HG02970 (cell line): ENCODE data around the gene RNF169.
A peak's percentile ranks its signal among the peaks of the same experiment; 100 is the strongest.

Experiments used
- ATAC-seq: cut with Tn5 transposase; IDR thresholded peaks from one replicate; pipeline ENCODE4 v1.9.1; 2021; ENCODE audit warnings: mild to moderate bottlenecking, moderate library complexity, moderate number of reproducible peaks; ENCODE audit not compliant: unreplicated experiment, low FRiP score

The RNF169 gene, protein sequence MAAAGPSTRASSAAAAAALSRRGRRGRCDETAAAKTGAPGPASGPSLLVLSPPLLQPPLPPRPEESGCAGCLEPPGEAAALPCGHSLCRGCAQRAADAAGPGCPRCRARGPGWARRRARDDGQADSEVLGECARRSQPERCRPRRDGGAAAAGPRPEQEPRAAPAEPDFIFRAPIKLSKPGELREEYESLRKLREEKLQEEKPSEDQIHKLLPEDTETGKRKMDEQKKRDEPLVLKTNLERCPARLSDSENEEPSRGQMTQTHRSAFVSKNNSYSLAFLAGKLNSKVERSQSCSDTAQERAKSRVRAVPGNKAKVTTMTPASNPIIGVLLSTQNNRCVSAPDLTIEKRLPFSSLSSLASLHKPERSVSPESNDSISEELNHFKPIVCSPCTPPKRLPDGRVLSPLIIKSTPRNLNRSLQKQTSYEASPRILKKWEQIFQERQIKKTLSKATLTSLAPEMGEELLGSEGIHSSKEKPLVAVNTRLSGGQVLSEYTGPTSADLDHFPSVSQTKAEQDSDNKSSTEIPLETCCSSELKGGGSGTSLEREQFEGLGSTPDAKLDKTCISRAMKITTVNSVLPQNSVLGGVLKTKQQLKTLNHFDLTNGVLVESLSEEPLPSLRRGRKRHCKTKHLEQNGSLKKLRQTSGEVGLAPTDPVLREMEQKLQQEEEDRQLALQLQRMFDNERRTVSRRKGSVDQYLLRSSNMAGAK

GRCh38 chr11:74748211-74749126 lies at the start of gene RNF169:
RNF169 (plus strand) TSS chr11:74748849; CDS start chr11:74748881, 32 bp downstream.
- ATAC-seq, result peak; percentile 92

DNA sequence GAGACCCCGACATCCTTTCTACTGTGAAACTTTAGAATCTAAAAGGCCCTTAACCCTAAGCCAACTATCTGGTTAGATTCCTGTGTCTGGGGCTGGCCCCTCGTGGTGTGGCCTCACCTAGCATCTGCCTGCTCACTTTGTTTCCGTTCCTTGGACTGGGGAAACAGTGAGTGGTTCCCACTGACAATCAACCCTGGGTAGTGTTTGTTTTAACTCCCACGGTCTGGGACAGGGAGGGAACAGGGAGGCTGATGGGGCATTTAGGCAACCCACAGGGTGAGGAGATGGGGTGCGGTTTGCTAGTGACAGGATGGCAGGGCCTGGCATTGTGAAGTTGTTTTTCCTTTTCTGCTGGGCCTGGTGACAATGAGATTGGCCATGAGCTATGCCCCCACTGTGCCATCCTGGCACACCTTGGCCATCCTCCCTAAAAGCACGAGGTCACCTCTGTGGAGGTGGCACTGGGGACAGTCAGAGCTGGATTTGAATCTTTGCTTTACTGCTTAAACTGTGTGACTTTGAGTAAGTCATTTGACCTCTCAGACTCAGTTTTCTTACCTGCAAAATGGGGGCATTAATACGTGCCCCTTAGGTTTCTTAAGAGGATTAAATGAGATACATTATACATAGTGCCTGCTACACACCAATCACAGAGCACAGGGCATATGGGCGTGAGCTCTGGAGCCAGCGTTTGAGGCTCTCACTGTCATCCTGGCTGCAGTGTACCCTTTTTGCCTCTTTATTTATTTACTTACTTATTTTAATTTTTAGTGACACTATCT lies 48.8 kb upstream of the RNF169 start:
- no peak for ATAC-seq

DNA sequence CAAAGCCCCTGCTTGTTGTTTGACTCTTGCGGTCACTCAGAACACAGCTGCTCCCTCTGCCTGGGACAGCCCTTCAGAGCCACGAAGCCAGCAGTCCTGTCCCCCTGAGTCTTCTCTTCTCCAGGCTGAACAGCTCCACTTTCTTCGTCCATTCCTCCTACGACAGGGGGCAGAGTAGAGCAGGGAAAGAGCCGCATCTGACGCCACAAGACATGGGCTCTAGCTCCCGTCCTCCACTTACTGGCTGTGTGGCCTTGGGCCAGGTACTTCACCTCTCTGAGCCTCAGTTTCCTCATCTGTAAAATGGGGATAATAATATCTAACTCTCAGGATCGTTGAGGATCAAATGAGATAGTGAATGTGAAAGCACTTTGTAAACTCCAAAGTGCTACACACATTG lies 47.3 kb upstream of the RNF169 start:
- no peak for ATAC-seq

DNA sequence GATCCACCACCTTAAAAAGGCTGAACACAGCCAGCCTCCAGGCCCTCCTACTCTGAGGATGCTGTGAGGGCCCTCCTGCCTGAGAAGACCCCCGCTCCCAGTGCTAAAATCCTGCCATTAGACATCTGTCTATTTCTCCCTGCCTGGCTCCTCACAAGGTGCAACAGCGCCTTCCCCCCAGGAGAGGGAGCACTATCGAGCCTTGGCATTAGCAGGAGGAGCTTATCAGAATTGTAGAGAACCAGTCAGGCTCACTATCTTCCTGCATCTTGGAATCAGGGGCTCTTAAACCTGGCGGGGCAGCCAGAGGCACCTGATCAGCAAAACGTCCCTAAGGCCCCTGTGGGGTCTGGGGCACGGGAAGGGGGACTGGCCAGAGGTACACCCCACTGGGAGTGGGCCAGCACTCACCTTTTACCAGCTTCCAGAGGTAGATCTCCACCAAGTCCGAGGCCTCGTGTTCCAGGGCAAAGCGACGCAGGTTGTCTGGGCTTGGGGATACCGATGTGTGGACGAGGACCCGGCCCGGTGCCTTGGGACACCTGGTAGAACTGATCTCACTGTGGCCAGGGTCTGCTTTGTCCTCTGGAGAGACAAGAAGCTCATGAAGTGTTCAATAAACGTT lies 46.2 kb upstream of the RNF169 start:
- no peak for ATAC-seq

- ATAC-seq, result no peak
Observed at GRCh38 chr11:74703211-74703610, 45.4 kb upstream of the RNF169 start.

GRCh38 chr11:74707182-74707581 lies 41.5 kb upstream of the RNF169 start:
- no peak for ATAC-seq

GRCh38 chr11:74707602-74708510 lies 40.8 kb upstream of the RNF169 start:
- no peak for ATAC-seq

GRCh38 chr11:74709175-74709574 lies 39.5 kb upstream of the RNF169 start:
- no peak for ATAC-seq

DNA sequence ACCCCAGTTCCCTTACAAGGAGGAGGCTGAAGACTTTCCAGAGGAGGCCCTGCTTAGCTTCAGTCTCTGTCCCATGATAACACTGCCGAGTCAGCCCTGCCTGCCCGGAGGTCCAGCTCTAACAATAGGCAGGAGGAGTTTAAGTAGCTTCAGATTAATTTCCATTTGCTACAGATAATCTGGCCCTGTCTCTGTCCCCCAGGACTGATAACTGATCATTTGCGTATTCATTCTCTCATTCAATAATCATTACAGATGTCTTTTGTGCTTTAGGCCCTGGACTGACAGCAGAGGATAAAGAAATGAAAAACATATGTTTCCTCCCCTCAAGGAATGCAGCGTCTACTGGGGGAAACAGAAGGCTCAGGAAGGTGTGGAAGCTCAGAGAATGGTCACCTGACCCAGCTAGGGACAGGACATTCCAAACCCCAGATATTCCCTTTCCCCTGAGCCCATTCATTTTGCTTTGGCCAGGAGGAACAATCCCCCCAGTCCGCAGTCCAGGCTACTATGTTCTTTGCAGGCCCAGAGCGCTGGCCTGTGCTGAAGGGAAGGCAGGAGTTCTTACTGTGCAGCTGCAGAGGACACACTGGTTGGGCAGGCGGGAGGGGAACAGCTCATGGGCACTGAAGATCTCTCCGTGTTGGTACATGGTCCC lies 38.2 kb upstream of the RNF169 start:
- no peak for ATAC-seq

- ATAC-seq, result no peak
Observed at GRCh38 chr11:74713686-74714085, 35.0 kb upstream of the RNF169 start.

DNA sequence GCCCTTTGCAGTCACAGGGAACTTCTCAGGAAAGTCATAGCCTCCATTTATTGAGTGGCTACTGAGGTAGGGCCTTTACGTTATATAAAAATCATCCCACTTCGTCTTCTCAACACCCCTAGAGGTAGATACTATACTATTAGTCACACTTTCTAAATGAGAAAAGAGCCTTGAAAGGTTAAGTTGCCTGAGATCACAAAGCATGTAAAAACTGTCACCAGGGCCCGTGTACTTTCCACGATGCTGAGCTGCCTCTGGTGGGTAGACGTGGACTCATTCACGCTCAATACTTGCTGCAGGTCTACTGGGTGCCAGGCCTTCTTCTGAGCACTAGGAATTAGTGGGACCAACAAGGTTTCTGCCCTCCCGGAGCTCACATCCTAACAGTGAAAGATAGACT lies 33.7 kb upstream of the RNF169 start:
- ATAC-seq, result no peak

GRCh38 chr11:74717221-74717969 lies 31.3 kb upstream of the RNF169 start:
- no peak for ATAC-seq

- ATAC-seq, result no peak
Observed at GRCh38 chr11:74719011-74719410, 29.6 kb upstream of the RNF169 start.

DNA sequence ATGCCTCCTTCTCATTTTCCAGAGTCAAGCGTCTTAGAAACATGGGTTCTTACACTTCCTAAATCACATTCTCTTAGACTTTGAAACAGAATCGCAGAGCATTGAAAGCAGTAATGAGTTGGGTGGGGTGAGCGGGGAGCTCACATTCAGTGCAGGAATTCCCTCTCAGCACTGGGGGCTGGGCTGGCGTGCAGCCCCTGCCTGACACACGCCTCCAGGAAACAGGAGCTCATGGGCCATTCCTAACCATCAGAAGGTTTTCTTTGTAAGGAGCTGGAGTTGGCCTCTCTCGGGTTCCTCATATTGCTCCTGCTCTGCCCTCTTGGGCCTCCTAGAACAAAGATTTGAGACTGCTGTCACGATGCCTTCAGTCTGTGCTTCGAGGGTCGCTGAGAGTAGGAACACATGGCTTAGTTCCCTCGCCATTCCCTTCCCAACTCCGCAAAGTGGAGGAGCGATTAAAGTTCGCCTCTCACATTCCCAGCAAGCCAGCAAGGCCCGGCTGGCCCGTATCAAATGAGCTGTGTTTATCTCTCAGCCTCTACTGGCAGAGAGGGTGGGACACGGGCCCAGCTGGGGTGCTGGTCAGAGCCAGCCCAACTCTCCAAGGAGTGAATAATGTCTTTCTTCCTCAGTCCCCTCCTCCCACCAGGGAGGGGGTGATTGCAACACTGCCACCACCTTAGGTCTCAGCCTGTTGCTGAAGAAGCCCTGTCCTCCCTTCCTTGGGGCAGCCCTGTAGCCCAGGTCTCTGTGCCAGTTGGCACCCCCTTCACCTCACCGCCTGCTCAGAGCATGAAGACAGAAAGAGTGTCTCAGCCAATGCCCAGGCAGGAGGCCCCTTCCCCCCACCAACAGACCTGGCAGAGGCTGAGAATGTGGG lies 27.8 kb upstream of the RNF169 start:
- no peak for ATAC-seq

DNA sequence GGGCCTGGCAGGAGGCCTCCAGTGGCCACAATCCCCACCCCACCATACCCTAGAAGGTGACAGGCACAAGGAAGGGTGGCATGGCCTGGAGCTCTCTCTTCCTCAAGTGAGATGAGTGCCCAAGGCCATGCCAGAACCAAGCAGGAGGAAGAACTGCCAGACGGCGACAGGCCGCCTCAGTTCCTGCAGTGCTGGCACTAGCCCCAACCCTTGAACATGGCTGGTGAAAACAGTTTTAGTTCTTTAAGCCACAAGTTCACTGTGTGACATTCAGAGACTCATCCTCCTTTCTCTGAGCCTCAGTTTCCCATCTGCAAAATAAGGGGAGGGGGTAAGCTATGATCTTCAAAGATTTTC lies 27.2 kb upstream of the RNF169 start:
- no peak for ATAC-seq

- no peak for ATAC-seq
Observed at GRCh38 chr11:74723511-74723910, 25.1 kb upstream of the RNF169 start.

DNA sequence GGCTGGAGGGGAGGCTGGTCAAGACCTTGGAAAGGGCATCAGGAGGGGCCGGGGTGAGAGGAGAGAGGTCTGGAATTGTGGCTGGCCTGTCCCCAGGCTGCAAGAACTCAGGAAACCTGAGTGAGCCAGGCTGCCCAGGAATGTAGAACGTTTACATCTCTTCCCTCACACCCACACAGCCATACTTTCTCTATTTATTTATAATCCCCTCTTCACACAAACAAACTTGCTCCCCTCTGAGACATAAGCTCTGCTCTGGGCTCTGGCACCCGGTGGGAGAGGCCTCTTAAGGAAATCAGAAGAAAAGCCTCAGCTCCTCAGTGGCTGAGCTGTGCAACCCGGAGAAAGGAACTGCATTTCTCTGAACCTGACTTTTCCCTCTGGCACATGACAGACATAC lies 22.9 kb upstream of the RNF169 start:
- ATAC-seq, result no peak
